Progenitor cell of endocrine pancreas (in vitro differentiated cells): Measurements from ENCODE around the gene KDR. TPM values are rescaled to one million over a fixed set of nuclear protein-coding genes. Genes with fewer than 3 reads are reported as not detected.

Source experiments
- DNase-seq: peaks from one replicate; pipeline ENCODE4 v3.0.0; 2021; ENCODE audit warnings: low spot score; ENCODE audit not compliant: unreplicated experiment
- H3K27ac Mint-ChIP-seq: 2 replicates; pipeline ENCODE4 v1.8.0; 2021; ENCODE audit warnings: mild to moderate bottlenecking, moderate library complexity, mixed read lengths
- H3K27me3 Mint-ChIP-seq: 2 replicates; pipeline ENCODE4 v1.8.0; 2021; ENCODE audit warnings: mixed read lengths
- H3K36me3 Mint-ChIP-seq: 2 replicates; pipeline ENCODE4 v1.8.0; 2022; ENCODE audit warnings: mixed read lengths; ENCODE audit not compliant: insufficient read depth
- H3K4me1 Mint-ChIP-seq: 2 replicates; pipeline ENCODE4 v1.8.0; 2021; ENCODE audit warnings: low read depth, mixed read lengths
- H3K4me3 Mint-ChIP-seq: 2 replicates; pipeline ENCODE4 v1.8.0; 2021; ENCODE audit warnings: low read depth, mild to moderate bottlenecking, moderate library complexity, mixed read lengths
- H3K9me3 Mint-ChIP-seq: 2 replicates; pipeline ENCODE4 v1.8.0; 2021; ENCODE audit warnings: low read depth, mixed read lengths
- CTCF ChIP-seq: fragments of 200-600 bp; sonication (generic); IDR thresholded peaks from one replicate; pipeline ENCODE4 v1.5.0; 2021; ENCODE audit warnings: antibody characterized with exemption, mild to moderate bottlenecking; ENCODE audit not compliant: unreplicated experiment
- total RNA-seq: library from RNA; stranded (reverse); gene quantifications from 2 replicates; pipeline ENCODE4 v1.2.1, GENCODE V29; 2021

Gene KDR
- total RNA-seq, 1 donor from 2014 or later: 0.22 TPM

GRCh38 chr4:55092504-55092903, 32.9 kb downstream of the KDR start:
- Mint-ChIP-seq H3K27ac (no peak overlapping the region), H3K27me3 (no peaks in the 10 kb centered on the region), H3K36me3 (no peaks in the 10 kb centered on the region), H3K4me1 (no peaks in the 10 kb centered on the region), H3K9me3 (no peaks in the 10 kb centered on the region), H3K4me3 (no peak overlapping the region)
- DNase-seq: no peak
- TF ChIP-seq CTCF: no peak

DNA sequence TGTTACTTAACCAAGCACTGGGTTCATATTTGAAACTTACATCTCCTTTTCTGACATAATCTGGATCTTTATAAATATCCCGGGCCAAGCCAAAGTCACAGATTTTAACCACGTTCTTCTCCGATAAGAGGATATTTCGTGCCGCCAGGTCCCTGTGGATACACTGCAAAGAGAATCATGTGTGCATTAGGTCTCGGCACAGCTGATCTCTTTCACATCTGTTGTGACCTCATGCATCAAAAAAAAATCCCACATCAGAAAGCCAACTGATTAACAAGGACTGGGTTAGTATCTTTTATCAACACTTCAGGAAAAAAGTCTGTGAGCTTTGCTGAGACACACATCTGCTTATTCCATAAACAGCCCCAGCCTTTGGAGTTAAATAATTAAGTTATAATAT, 35.5 kb downstream of the KDR start:
- TF ChIP-seq CTCF: no peak
- Mint-ChIP-seq H3K4me3 (no peak overlapping the region), H3K27me3 (no peaks in the 10 kb centered on the region), H3K4me1 (no peaks in the 10 kb centered on the region), H3K27ac (no peak overlapping the region), H3K9me3 (no peaks in the 10 kb centered on the region), H3K36me3 (no peaks in the 10 kb centered on the region)
- DNase-seq: no peak

DNA sequence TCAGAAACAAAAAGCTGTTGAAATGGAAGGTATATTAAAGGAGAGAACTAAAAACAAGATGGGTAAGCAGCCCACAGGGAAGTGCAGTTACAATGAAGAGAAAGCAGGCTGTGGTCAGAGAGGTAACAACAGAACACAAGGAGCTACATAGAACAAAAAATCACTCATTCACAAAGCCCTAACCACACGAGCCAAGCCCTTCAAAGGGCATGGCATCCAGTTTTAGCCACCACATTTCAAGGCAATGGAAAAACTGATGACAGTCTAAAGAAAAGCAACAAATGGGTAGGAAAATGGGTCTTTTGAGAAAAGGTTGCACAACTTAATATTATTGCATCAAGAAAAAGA, 37.5 kb downstream of the KDR start:
- Mint-ChIP-seq H3K27ac (no peak overlapping the region), H3K4me3 (no peak overlapping the region), H3K9me3 (no peaks in the 10 kb centered on the region), H3K4me1 (no peaks in the 10 kb centered on the region), H3K36me3 (no peaks in the 10 kb centered on the region), H3K27me3 (no peaks in the 10 kb centered on the region)
- no peak for TF ChIP-seq CTCF
- no peak for DNase-seq

DNA sequence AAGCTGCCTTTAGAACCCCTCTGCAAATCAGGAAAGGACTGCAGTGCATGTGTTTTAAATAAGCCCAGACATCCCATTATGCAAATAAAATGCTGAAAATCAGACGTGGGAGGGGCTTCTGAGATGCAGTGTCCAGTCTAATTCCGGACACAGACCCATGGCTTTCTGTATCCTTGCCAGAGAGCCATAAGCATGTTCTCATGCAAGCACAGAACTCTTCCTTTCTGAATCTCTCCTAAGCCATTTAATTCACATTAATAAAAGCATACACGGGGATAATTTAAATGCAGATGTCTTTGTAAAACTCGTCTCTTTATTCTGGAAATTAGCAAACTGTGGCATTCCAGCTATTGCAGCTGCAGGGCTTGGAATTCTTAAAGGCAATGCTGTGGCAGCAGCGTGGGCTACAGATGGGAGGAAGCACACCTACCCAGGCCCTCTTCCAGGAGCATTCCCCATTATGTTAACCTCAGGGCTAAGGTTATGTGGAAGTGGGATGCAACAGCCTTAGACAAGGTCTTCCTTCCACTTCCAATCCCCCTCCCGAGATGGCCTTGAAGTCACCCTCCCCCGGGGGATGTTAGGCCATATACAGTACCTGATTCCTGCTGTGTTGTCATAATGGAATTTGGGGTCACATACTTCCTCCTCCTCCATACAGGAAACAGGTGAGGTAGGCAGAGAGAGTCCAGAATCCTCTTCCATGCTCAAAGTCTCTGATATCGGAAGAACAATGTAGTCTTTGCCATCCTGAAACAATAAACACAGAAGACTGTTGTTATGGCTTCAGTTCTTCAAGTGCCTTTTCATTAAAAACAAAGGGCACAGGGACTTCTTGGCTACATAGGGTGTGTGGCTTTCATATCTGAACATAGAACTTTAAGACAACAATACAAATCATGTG, 38.1 kb downstream of the KDR start:
- Mint-ChIP-seq H3K27me3 (no peaks in the 10 kb centered on the region), H3K9me3 (no peaks in the 10 kb centered on the region), H3K4me1 (no peaks in the 10 kb centered on the region), H3K4me3 (no peak overlapping the region), H3K36me3 (no peaks in the 10 kb centered on the region), H3K27ac (no peak overlapping the region)
- no peak for TF ChIP-seq CTCF
- no peak for DNase-seq

- H3K4me3 Mint-ChIP-seq: no peak overlapping the region
- H3K27ac Mint-ChIP-seq: no peak overlapping the region
- H3K36me3 Mint-ChIP-seq: no peaks in the 10 kb centered on the region
- no peak for TF ChIP-seq CTCF
- H3K4me1 Mint-ChIP-seq: no peaks in the 10 kb centered on the region
- no peak for DNase-seq
- H3K9me3 Mint-ChIP-seq: no peaks in the 10 kb centered on the region
- H3K27me3 Mint-ChIP-seq: no peaks in the 10 kb centered on the region
Observed at GRCh38 chr4:55086578-55086977, 38.8 kb downstream of the KDR start.
